Measurements from ENCODE around the gene ZNF365.

The ZNF365 gene

GRCh38 chr10:62424026-62424425 lies 49.9 kb downstream of the ZNF365 start:
- no peak for DNase-seq

DNA sequence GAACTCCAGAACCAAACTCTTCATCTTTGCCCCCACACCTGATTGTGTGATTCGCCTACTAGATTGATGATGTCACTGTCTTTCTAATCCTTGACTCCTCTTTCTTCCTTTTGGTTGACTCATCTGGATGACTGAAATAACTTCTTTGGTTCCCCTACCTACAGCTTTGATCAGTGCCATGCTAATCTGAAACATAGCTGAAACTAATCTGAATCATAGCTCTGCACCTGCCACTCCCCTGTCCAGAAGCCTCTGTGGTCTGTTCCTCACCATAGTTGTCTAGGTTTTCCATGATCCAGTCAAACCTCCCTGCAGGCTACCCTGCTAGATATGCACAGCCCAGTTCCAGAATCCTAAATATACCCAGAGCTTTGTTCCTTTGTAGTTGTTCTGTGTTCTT lies 51.9 kb downstream of the ZNF365 start:
- no peak for DNase-seq

DNA sequence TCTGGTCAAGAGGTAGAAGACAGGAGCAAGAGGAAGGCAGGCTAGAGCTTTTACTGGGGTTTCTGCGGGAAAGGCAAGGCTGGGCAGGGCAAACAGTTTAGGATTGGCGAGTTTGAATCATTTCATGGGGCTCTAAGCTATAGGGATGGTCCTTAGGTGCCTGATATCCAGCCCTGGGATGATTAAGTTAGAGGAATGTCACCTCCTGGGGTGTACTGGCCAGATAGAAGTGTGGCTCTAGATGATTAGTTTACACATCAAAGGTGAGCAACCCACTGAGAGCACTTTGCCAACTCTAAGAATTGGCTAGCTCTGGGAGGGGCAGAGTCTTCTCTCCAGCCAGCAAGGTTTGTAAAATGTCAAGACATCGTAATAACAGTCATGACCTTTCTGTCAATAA lies 52.4 kb downstream of the ZNF365 start:
- DNase-seq: no peak

DNA sequence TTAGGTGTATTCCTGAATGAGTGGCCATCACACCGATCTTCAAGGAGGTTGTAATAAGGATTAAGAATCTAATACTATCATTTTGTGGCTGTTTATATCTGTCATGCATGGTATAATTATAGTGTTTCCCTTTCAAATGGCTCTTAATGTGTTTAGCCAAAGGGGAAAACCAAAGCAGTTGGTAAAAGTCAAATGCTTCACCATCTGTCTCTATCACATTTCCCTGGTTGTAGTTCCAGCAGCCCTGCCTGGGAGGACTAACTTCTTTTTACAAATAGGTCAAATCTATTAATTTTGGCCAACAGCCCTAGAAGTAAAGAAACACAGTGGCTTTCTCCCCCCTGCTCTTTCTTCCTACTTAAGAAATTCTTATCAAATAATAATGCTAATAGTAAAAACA lies 56.7 kb downstream of the ZNF365 start:
- no peak for DNase-seq

- peak; percentile 32 for DNase-seq
Measured at GRCh38 chr10:62433181-62433692, 59.1 kb downstream of the ZNF365 start.

- no peak for DNase-seq
Measured at GRCh38 chr10:62433901-62434300, 59.7 kb downstream of the ZNF365 start.

- no peak for DNase-seq
Measured at GRCh38 chr10:62437696-62438095, 63.5 kb downstream of the ZNF365 start.

- no peak for DNase-seq
Measured at GRCh38 chr10:62442006-62442405, 67.8 kb downstream of the ZNF365 start.

- no peak for DNase-seq
Measured at GRCh38 chr10:62442894-62443669, 68.9 kb downstream of the ZNF365 start.

GRCh38 chr10:62443866-62444265 lies 69.7 kb downstream of the ZNF365 start:
- DNase-seq: no peak

DNA sequence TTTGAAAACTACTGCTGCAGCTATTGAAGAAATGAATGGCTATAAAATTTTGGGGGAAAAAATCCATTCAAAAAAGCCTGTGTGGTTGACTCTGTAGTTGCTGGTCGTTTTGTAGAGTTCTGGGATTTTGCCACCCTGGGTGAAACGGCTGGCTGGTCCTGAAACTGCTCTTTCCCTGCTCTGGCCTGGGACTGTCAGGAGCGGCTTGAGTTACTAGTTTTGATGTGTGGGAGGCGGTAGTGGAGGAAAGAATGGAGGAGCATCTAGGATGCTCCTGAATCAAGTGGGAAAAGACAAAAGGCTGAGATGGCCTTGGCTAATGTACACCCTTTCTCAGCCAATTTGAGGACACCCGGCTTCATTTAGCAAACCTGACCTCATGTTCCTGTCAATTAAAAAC lies 72.5 kb downstream of the ZNF365 start:
- DNase-seq: no peak

DNA sequence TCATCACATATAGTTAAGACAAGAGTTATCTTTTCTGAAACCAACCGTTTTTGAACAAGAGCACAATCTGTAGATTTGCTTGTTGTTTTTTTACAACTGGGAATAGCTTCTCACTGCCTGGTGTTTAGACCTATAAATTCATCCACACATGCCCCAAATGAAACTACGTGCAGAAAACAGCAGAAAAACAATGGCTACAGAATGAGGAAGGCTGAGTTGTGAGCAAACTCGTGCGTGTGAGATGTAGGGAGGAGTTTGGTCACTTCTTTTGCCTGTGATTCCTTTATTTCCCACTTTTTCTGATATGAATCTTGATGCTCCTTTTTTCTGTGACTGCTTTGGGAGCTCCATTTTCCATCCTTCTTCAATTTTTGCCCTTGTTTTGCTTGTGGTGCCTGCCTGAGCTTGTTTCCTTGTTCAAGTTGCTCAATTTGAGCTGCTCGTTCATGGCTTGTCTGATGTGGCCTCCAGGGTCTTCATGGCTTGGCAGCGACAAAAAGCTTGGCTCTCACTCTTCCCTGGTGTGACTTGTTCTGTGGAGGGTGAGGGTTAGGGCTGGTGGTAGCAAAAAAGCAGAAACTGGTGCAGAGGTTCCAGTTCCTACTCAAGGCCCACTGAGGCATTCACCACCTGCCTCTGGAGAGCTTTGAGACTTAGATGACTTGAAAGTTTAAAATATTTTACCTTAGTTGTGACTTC lies 76.9 kb downstream of the ZNF365 start:
- no peak for DNase-seq

DNA sequence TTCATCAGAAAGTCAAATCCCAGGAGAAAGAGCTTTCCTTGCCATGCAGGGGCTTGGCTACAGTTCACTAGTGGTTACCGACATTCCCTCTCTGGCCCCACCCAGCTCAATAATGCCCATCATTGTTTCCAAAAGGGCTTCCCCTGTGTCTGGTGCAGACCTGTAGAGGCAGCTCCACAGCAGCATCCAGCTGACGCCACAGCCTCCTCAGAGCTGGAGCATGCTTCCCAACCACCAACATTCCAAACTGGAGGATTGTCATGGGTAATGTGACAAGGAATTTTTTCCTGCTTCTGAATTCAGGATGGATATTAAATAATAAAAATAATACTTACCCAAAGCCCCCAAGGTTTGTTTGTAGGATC lies 77.4 kb downstream of the ZNF365 start:
- DNase-seq: no peak
